ENCODE data around the gene PTX4. TPM values are rescaled to one million over a fixed set of nuclear protein-coding genes. Genes with fewer than 3 reads are reported as not detected.

Gene PTX4, protein sequence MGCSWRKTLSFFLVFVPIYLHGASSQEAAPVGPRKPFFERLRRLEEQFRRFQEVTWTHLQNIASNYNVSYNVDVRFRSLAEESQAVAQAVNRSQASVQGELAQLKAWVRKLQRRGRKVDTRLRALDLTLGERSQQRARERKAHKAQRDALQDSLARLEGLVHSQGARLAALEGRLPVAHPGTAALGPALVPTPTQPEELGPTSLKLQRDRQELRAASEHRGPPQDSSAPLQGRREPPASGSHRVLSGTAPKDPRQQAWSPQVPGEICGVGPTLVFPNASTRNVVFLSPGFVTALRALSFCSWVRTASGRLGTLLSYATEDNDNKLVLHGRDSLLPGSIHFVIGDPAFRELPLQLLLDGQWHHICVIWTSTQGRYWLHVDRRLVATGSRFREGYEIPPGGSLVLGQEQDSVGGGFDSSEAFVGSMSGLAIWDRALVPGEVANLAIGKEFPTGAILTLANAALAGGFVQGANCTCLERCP
- total RNA-seq = not detected in 2 replicates

DNA sequence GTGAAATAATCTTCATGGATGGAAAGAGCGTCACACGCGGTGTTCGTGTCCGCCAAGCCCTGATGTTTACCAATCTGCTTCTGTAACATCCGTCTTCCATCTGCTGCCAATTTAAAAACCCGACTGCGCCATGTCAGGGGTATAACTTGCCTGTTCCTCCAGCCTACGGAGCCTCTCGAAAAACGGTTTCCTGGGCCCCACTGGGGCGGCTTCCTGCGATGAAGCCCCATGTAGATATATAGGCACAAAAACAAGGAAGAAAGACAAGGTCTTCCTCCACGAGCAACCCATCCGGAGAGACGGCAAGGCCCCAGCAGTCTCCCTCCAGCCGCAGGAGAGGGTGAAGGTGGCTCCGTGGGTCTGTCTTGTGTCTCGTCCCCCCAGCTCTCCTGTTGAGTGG, at the start of gene PTX4:
PTX4 (minus strand) TSS at position 326 of the 400 bp plus-strand sequence; CDS start at position 291, 35 bp downstream.
- DNase-seq (ENCODE audit: low read depth, low spot score) = no peak

DNA sequence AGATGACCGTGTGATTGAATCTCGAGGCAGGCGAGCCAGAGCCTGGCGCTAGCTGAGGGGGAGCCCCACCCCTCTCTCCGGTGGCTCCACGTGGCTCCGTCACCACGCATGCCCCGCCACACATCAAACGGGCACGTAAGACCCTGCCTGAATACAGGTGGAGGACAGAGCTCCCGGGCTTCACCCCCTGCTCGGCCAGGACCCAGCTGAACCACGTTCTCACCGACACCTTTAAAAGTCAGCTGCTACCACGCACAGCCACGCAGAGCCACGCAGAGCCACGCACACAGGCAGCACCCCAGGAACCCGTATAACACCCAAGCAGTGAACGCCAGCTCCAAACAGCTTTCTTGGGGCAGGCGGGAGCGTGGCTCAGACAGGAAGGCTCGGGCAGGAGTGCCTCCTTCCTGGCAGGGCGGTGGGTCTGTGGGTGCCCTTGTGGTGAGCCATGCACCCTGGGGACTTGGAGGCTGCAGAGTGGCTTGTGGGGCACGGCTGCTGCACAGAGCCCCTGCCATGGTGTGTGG, 49.1 kb upstream of the PTX4 start:
- DNase-seq (ENCODE audit: low read depth, low spot score) = no peak

DNA sequence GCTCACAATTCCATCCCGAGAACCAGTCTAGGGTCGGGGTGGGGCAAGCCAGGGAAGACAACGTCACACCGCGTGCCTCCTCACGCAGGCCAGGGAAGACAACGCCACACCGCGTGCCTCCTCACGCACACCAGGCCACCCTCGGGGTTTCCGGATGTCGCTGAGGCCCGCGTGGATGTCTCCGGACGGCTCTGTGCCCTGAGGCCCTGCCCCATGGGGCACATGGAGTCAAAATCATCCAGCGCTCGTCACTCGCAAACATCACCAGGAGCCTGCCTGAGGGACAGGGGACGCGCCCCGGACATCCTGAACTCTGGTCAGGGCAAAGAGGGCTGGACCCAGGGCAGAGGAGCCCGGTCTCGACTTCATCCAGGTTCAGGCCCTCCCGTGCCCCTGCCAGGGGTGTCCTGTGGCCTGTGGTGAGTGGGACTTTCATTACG, 48.4 kb upstream of the PTX4 start:
- DNase-seq (ENCODE audit: low read depth, low spot score) = no peak

DNA sequence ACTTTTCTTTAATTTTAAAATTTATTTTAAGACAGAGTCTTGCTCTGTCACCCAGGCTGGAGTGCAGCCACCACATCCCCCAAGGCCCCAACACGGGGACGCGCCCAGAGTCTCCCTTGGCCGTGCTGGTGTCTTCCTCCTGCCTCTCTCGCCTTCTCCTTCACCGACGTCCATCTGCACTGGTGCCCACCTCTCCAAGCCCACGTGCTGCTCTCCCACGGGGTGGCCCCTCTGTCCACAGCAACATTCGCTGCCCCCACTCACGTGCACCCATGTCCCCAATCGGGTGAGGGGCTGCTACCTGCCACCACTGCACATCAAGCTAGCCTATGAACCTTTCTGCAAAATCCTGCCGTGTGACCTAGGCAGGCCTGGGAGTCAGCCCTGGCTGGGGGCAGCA, 47.9 kb upstream of the PTX4 start:
- no peak for DNase-seq (ENCODE audit: low read depth, low spot score)

DNA sequence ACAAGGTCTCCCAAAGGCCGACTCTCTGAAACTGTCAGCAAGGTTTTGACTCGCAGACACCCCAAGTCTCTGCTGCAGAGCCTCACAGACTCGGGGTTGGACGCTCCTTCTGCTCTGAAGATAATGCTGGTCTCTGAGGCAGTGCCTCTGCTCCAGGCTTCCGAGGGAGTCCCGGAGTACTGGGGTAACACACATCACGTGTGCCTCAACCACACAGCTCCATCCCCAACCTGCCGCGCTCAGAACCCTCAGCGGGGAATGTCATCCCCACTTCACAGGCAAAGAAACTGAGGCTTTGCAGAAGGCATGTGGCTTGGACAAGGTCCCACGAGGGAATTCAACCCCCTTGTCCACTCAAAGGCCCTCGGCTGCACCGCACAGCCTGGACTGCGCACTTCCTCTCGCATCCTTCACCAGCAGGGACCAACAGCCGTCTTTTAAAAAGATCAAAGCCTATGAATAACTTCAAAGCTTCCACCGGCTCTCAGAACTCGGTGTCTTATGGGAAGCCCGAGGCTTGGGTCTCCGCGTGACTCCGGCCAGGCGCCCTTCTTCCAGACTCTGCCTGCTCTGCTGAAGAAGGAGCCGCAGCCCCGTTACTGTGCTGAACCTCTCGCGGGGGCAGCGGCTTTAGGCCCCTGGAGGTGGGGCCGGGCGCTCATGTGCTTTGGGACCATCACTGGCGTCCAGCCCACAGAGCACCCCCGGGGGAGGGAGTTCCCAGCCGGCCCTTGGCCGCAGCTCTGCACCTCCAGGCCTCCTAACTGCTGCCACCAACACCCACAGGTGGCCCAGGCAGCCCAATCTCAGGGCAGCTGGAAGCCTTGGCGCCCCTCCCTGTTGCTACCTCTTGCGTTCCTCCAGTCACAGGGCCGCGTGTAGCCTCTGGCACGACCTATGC, 46.9 kb upstream of the PTX4 start:
- DNase-seq (ENCODE audit: low read depth, low spot score) = no peak

DNA sequence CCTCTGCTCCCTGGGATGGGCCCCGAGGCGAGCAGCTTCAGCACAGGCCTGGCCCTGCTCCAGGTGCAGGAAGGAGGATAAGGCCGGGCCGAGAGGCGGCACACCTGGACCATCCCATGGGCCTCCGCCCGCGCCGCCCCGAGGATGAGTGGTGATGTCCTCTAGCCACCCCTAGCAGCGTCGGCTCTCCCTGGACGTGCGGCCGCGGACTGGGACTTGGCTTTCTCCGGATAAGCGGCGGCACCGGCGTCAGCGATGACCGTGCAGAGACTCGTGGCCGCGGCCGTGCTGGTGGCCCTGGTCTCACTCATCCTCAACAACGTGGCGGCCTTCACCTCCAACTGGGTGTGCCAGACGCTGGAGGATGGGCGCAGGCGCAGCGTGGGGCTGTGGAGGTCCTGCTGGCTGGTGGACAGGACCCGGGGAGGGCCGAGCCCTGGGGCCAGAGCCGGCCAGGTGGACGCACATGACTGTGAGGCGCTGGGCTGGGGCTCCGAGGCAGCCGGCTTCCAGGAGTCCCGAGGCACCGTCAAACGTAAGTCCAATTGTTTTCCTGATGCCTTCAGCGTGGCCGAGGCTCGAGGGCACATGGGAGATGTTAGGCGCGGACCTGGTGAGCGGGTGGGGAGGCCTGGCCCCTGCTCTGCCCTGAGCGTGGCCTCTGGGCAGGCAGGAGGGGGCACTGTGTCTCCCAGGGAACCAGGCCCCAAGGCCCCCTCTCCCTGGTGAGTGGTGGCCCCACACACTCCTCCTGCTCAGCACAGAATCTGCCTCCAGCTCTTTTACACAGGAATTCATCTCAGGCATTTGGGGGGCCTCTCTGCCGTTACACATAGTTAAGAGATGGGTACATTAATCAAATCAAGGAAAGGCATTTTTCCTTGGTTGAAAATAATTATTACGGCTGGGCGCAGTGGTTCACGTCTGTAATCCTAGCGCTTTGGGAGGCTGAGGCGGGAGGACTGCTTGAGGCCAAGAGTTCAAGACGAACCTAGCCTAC, 45.6 kb upstream of the PTX4 start:
- no peak for DNase-seq (ENCODE audit: low read depth, low spot score)

DNA sequence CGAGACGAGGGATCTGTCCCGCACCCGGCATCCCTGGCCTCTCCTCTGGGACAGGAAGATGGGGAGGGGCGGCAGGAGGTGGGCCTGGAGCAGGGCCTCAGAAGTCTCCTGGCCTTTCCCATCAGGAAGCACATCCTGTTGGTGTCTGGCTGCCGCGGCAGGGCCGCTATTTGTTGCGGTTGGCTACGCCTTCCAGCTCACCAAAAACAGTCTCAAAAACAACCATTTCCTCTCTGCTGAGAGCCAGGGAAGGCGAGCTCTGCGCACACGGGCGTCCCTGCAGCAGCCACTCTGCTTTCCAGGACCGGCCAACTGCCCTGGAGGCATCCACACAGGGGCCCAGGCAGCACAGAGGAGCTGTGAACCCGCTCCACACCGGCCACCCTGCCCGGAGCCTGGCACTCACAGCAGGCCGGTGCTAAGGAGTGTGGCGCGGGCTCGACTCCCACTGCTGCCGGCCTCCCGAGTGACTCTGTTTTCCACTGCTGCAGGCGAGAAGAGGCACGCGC, 44.8 kb upstream of the PTX4 start, which contains the start of gene TMEM204:
TMEM204 (plus strand) TSS at position 224 of the 509 bp plus-strand sequence. CDS start 610 bp downstream, outside the sequence.
- peak; percentile 47 for DNase-seq (ENCODE audit: low read depth, low spot score)

DNA sequence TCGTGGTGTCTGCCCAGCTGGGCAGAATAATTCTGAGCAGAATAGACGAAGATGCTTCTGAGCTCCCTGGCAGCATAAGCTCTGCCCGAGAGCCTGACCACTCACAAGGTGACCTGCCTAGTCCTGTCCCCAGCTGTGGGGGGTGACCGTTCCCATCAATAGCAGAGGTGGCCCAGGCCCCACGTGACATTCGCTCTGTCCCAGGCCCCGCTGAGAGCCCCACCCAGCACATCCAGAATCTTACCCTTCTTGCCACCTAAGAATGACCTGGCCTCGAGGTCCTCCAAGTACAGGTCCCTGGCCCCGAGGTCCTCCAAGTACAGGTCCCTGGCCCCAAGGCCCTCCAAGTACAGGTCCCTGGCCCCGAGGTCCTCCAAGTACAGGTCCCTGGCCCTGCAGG, 44.0 kb upstream of the PTX4 start:
- DNase-seq (ENCODE audit: low read depth, low spot score) = no peak

DNA sequence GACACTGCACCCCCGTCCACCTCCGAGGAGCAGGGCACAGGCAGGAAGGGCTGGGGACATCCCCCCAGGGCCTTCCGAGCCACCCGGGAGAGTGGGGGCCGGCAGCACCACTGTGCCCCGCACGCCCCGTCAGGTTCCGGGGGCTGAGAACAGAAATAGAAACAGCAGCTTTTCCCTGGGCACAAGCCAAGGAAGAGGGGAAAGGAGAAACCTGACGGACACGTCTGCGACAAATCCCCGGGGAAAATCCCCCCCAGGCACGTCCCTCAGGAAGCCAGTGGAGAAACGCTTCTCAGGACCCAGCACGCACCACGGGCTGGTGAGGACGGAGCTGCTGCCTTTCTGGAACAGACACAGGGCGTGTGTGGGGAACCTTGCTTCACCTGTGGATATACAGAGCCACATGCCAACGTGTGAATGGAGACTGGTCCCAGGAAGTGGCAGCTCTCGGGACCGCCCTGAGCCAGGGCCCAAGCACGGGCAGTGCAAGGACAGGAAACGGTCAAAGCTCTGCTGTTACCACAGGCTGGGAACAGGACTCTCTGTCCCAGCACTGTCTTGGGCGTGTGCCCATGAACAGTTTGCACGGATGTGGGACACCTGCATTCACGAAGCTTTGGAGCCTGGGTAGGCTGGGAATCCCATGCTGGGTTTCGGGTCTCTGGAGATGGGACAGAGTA, 43.5 kb upstream of the PTX4 start:
- DNase-seq (ENCODE audit: low read depth, low spot score) = no peak

DNA sequence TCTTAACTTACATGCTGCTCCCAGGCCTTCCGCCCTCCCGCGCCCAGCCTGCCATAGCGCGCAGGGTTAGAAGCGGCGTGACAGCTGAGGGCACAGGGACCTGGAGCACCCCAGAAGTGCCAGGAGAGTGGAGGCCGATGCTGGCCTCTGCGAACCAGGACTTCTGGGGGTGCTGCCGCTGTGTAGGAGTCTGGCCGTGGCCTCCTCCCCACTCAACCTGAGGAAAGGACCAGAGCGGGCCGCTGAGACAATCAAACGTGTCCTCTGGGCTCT, 42.8 kb upstream of the PTX4 start:
- no peak for DNase-seq (ENCODE audit: low read depth, low spot score)

DNA sequence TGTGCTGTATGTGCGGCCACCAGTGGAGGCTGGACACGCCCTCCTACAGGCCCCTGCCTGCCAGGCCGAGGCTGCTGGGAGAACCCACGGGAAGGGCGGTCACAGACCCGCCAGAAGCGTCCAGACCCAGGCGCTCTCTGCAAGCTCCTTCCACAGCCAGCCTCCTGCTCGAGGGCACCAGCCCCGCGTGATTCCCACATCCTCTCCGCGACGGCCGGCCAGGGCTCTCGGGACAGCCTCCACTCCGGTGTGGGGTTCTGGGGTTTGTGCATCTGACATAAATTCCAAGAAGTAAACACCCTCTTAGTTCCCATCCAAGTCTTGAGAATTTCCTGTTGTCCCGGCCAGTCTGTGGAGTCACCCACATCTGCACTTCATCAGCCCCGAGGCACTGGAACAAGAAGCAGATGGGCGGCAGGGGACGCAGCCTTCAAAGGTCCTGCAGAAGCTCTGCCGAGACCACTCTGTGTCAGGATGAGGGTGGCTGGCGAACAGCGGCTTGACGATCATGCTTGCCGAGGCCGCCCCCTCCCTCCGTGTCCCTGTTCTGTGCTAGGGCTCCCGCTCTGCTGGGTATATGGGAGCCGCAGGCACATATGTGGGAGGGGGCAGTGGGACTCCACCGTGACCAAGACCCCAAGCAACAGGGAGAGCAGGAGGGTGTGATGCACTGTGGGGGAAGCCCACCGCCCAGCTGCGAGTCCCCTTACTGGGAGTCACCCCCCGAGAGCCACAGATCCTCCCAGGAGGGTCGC, 42.3 kb upstream of the PTX4 start:
- DNase-seq (ENCODE audit: low read depth, low spot score) = no peak

DNA sequence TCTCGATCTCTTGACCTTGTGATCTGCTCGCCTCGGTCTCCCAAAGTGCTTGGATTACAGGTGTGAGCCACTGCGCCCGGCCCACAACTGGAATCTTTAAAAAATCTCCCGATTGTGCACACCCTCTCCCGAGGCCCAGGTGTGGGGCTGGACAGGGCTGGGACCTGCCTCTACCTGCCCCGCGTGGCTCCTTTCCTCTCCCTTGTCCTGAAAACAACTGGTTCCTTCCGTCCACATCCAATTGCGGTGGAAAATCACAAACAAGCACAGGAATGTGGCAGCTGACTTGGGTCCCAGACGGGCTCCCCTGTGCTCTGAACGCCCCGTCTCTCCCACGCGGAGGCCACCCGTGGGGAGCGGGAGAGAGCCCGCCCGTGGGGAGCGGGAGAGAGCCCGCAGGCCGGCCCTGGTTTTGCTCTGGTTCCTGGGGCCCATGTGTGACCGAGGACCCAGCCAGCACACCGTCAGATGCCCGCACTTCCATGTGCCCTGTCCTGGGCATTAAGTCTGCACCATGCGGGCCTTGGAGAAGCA, 41.7 kb upstream of the PTX4 start:
- DNase-seq (ENCODE audit: low read depth, low spot score) = no peak

DNA sequence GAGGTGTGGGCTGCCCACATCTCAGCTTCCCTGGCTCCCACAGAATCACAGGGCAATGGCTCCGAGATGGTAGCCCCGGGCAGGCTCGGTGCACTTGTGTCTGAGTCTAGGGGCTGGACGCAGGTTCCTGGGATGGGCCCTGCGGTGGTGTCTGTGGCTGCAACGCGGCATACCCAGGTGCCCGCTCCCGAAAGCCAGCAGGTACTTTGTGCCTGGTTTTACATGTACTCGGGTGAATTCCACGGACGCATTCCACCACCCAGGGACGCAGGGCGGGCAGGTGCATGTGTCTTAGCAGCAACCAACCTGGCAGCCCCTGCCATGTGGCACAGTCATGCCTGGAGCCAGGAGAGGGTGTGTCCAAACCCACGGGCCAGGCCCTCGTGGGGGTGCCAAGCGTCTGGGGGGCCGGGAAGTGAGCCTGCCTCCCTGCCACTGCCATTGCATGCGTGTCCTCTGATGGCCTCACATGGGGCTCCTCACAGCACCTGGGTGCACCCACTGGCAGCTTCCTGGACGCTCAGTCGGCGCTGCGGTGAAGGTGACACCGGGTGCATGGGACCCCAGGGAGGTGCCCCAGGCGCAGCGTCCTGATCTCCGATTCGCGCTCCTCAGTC, 40.3 kb upstream of the PTX4 start:
- DNase-seq (ENCODE audit: low read depth, low spot score) = no peak

DNA sequence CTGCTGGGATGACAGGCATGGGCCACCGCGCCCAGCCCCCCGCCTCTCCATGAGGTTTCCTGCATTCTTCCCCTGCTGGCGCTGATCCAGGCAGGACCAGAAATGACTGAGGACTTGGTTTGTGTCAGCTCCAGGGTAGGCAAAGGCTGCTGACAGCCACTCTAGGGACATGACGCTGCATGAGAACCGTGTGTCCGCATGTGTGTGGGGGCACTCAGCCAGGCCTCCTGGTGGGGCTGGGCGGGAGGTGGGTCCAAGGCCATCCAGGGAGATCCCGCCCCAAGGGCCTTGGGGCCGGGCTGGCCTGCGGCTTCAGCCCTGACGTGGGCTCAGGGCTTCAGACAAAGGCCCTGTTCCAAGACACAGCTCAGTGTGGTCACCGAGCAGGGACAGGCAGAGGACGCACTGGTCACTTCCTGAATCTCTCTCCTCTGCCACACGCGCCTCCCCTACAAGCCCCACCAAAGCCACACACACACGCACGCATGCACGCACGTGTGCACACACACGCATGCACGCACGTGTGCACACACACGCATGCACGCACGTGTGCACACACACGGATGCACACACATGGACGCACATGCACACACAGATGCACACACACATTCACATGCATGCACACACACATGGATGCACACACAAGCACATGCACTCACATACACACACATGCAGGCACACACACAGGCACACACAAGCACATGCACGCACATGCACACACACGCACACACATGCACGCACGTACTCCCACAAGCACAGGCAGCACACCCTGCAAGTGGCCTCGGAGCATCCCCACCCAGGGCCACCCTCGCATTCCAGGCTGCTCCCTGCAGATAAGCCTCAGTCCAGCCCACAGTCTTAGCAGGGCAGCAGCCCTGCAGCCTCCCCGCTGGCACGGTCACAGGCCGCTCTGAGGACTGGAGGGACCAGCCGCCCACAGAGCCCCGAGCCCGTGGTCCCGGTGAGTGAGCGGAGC, 39.4 kb upstream of the PTX4 start:
- DNase-seq (ENCODE audit: low read depth, low spot score) = no peak

DNA sequence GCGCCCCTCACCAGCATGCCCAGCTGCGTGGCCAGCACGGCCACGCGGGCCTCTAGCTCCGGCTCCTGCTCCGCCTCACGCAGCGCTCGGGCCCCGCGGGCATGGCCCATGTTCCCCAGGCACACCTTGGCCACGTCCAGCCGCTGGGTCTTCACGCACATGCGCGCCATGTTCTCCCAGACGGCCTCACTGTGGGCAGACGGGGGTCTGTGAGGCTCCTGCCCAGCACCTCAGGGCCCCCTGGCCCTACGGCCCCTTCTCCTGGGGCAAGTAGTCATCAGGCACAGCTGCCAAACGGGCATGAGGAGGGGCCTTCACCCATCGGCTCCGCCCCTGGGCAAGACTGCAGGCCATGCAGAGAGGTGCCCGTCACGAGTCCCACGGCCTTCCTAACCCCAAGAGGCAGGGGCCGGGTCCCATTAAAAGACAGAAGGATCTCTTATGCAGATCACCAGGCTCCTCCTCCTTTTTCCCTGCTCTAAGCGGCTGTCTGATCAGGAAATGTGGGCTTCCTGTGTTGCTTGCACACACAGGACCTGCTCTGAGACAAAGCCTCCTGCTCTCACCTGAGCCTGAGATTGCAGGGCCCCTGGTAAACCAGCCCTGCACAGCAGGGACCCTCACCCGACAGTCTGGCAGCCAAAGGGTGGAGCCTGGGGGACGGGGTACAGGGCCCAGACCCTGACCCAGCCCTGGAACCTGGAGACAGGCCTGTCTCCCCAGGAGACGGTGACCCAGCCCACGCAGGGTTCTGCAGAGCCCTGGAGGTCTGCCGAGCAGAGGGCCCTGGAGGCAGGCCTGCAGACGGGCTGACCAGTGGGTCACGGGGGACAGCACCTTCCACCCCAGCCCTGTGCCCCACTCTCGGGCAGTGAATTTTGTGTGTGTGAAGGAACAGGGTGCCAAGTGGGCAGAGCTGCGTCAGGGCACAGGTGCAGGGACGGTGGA, 38.1 kb upstream of the PTX4 start:
- no peak for DNase-seq (ENCODE audit: low read depth, low spot score)

DNA sequence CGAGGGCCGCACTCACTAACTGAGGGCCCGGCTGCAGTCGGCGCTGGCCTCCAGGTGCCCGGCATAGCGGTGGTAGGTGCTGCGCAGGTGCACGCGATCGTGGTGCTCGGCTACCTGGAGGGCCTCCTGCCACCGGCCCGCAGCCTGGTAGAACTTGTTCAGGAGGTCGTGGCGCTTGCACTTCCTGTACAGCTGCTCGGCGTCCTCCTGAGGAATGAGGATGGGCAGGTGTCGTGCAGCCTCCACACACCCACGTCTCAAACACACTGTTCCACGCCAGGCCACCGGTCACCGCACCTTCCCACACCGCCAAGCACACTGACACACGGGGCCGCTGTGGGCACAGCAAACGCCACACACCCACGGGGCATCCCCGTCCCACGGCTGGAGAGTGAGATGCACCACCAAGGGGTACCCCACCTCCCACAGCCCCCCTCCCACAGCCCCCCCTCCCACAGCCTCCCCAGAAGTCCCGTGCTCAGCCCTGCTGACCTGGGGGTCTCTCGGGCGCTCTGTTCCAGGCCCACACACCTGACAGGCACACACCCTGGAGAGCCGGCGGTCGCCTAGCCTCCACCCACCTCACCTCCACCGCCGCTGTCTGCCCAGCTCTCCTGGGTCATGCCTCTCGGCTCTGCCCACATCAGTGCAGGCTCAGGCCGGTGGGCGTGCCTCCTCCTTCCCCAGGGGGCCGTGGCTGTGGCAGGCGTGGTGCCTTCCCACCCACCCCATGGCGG, 37.3 kb upstream of the PTX4 start:
- DNase-seq (ENCODE audit: low read depth, low spot score) = no peak

Measured in pulmonary artery endothelial cell (primary cell).